Measurements from ENCODE around the gene SFPQ. TPM values are rescaled to one million over a fixed set of nuclear protein-coding genes. Genes with fewer than 3 reads are reported as not detected.
A peak's percentile ranks its signal among the peaks of the same experiment; 100 is the strongest.

Gene SFPQ
- total RNA-seq, 1 experiment from 2014 or later, result 172 TPM

GRCh38 chr1:35191429-35192055 lies 1.4 kb downstream of the SFPQ start:
- H3K36me3 ChIP-seq (ENCODE audit: insufficient read depth, low read length), result peaks cover 58% of the 10 kb centered on the region
- peaks cover 36% of the 10 kb centered on the region for H3K4me1 ChIP-seq (ENCODE audit: low read length)
- no peaks in the 10 kb centered on the region for H3K9me3 ChIP-seq (ENCODE audit: low read length)
- peak overlapping the region; percentile 89 for H3K27ac ChIP-seq (ENCODE audit: low read length)
- peak overlapping the region; percentile 100 for H3K9ac ChIP-seq (ENCODE audit: low read length)
- H2AFZ ChIP-seq (ENCODE audit: low read length), result no peak overlapping the region
- no peaks in the 10 kb centered on the region for H3K9me2 ChIP-seq (replicated peaks; ENCODE audit: insufficient read depth, low read length)
- H3K4me3 ChIP-seq (ENCODE audit: low read length), result peak overlapping the region; percentile 82
- H3K79me2 ChIP-seq (ENCODE audit: low read length), result peaks cover 63% of the 10 kb centered on the region
- no peaks in the 10 kb centered on the region for H3K27me3 ChIP-seq (ENCODE audit: low read length)
- H4K20me1 ChIP-seq (ENCODE audit: insufficient read depth, low read depth, low read length), result peaks cover 60% of the 10 kb centered on the region
- H3K4me2 ChIP-seq (ENCODE audit: low read depth, low read length, poor library complexity, severe bottlenecking), result peak overlapping the region; percentile 87
- DNase-seq, result no peak

GRCh38 chr1:35190784-35191183 lies 2.2 kb downstream of the SFPQ start:
- H3K9ac ChIP-seq (ENCODE audit: low read length), result peak overlapping the region; percentile 100
- H3K27ac ChIP-seq (ENCODE audit: low read length), result peak overlapping the region; percentile 89
- H3K27me3 ChIP-seq (ENCODE audit: low read length), result no peaks in the 10 kb centered on the region
- peaks cover 41% of the 10 kb centered on the region for H3K4me1 ChIP-seq (ENCODE audit: low read length)
- H3K4me3 ChIP-seq (ENCODE audit: low read length), result peak overlapping the region; percentile 82
- peaks cover 66% of the 10 kb centered on the region for H4K20me1 ChIP-seq (ENCODE audit: insufficient read depth, low read depth, low read length)
- H3K9me2 ChIP-seq (replicated peaks; ENCODE audit: insufficient read depth, low read length), result no peaks in the 10 kb centered on the region
- H3K4me2 ChIP-seq (ENCODE audit: low read depth, low read length, poor library complexity, severe bottlenecking), result peak overlapping the region; percentile 87
- H2AFZ ChIP-seq (ENCODE audit: low read length), result no peak overlapping the region
- H3K9me3 ChIP-seq (ENCODE audit: low read length), result no peaks in the 10 kb centered on the region
- peaks cover 71% of the 10 kb centered on the region for H3K79me2 ChIP-seq (ENCODE audit: low read length)
- peak; percentile 37 for DNase-seq
- peaks cover 65% of the 10 kb centered on the region for H3K36me3 ChIP-seq (ENCODE audit: insufficient read depth, low read length)

- Histone ChIP-seq H3K36me3 (ENCODE audit: insufficient read depth, low read length) (peaks cover 85% of the 10 kb centered on the region), H3K4me2 (ENCODE audit: low read depth, low read length, poor library complexity, severe bottlenecking) (no peak overlapping the region), H3K4me1 (ENCODE audit: low read length) (peaks cover 42% of the 10 kb centered on the region), H3K27me3 (ENCODE audit: low read length) (no peaks in the 10 kb centered on the region), H3K27ac (ENCODE audit: low read length) (no peak overlapping the region), H3K9me2 (replicated peaks; ENCODE audit: insufficient read depth, low read length) (no peaks in the 10 kb centered on the region), H4K20me1 (ENCODE audit: insufficient read depth, low read depth, low read length) (peaks cover 86% of the 10 kb centered on the region), H3K9ac (ENCODE audit: low read length) (no peak overlapping the region), H2AFZ (ENCODE audit: low read length) (no peak overlapping the region), H3K79me2 (ENCODE audit: low read length) (peaks cover 86% of the 10 kb centered on the region), H3K4me3 (ENCODE audit: low read length) (no peak overlapping the region), H3K9me3 (ENCODE audit: low read length) (no peaks in the 10 kb centered on the region)
- peak; percentile 40 for DNase-seq
These were observed 4.2 kb downstream of the SFPQ start for GRCh38 chr1:35188578-35189392.

- Histone ChIP-seq H4K20me1 (ENCODE audit: insufficient read depth, low read depth, low read length) (peaks cover 94% of the 10 kb centered on the region), H2AFZ (ENCODE audit: low read length) (no peak overlapping the region), H3K36me3 (ENCODE audit: insufficient read depth, low read length) (peaks cover 93% of the 10 kb centered on the region), H3K9me3 (ENCODE audit: low read length) (no peaks in the 10 kb centered on the region), H3K79me2 (ENCODE audit: low read length) (peaks cover 86% of the 10 kb centered on the region), H3K9me2 (replicated peaks; ENCODE audit: insufficient read depth, low read length) (no peaks in the 10 kb centered on the region), H3K4me1 (ENCODE audit: low read length) (peaks cover 37% of the 10 kb centered on the region), H3K4me3 (ENCODE audit: low read length) (no peak overlapping the region), H3K27me3 (ENCODE audit: low read length) (no peaks in the 10 kb centered on the region), H3K9ac (ENCODE audit: low read length) (no peak overlapping the region), H3K4me2 (ENCODE audit: low read depth, low read length, poor library complexity, severe bottlenecking) (no peak overlapping the region), H3K27ac (ENCODE audit: low read length) (no peak overlapping the region)
- peak; percentile 22 for DNase-seq
These were observed 5.1 kb downstream of the SFPQ start for GRCh38 chr1:35187816-35188342.

- DNase-seq, result no peak
- Histone ChIP-seq H3K27ac (ENCODE audit: low read length) (no peak overlapping the region), H3K27me3 (ENCODE audit: low read length) (no peaks in the 10 kb centered on the region), H3K9me3 (ENCODE audit: low read length) (no peaks in the 10 kb centered on the region), H3K4me3 (ENCODE audit: low read length) (no peak overlapping the region), H3K4me1 (ENCODE audit: low read length) (peaks cover 34% of the 10 kb centered on the region), H3K9ac (ENCODE audit: low read length) (no peak overlapping the region), H3K36me3 (ENCODE audit: insufficient read depth, low read length) (peaks cover 98% of the 10 kb centered on the region), H3K4me2 (ENCODE audit: low read depth, low read length, poor library complexity, severe bottlenecking) (no peak overlapping the region), H3K79me2 (ENCODE audit: low read length) (peaks cover 74% of the 10 kb centered on the region), H3K9me2 (replicated peaks; ENCODE audit: insufficient read depth, low read length) (no peaks in the 10 kb centered on the region), H2AFZ (ENCODE audit: low read length) (no peak overlapping the region), H4K20me1 (ENCODE audit: insufficient read depth, low read depth, low read length) (peaks cover 97% of the 10 kb centered on the region)
These were observed 6.7 kb downstream of the SFPQ start for GRCh38 chr1:35186239-35186638.

GRCh38 chr1:35185200-35185599 lies 7.7 kb downstream of the SFPQ start:
- Histone ChIP-seq H3K27ac (ENCODE audit: low read length) (no peak overlapping the region), H3K9me2 (replicated peaks; ENCODE audit: insufficient read depth, low read length) (no peaks in the 10 kb centered on the region), H3K79me2 (ENCODE audit: low read length) (peaks cover 71% of the 10 kb centered on the region), H3K9ac (ENCODE audit: low read length) (no peak overlapping the region), H2AFZ (ENCODE audit: low read length) (no peak overlapping the region), H3K4me2 (ENCODE audit: low read depth, low read length, poor library complexity, severe bottlenecking) (no peak overlapping the region), H3K9me3 (ENCODE audit: low read length) (no peaks in the 10 kb centered on the region), H3K27me3 (ENCODE audit: low read length) (no peaks in the 10 kb centered on the region), H4K20me1 (ENCODE audit: insufficient read depth, low read depth, low read length) (peaks cover 97% of the 10 kb centered on the region), H3K4me1 (ENCODE audit: low read length) (peaks cover 26% of the 10 kb centered on the region), H3K36me3 (ENCODE audit: insufficient read depth, low read length) (peaks cover 98% of the 10 kb centered on the region), H3K4me3 (ENCODE audit: low read length) (no peak overlapping the region)
- DNase-seq, result no peak

- Histone ChIP-seq H3K36me3 (ENCODE audit: insufficient read depth, low read length) (peaks cover 98% of the 10 kb centered on the region), H3K27me3 (ENCODE audit: low read length) (no peaks in the 10 kb centered on the region), H3K9me2 (replicated peaks; ENCODE audit: insufficient read depth, low read length) (no peaks in the 10 kb centered on the region), H3K79me2 (ENCODE audit: low read length) (peaks cover 65% of the 10 kb centered on the region), H3K9ac (ENCODE audit: low read length) (no peak overlapping the region), H3K4me2 (ENCODE audit: low read depth, low read length, poor library complexity, severe bottlenecking) (no peak overlapping the region), H3K9me3 (ENCODE audit: low read length) (no peaks in the 10 kb centered on the region), H3K4me3 (ENCODE audit: low read length) (no peak overlapping the region), H4K20me1 (ENCODE audit: insufficient read depth, low read depth, low read length) (peaks cover 97% of the 10 kb centered on the region), H3K27ac (ENCODE audit: low read length) (no peak overlapping the region), H2AFZ (ENCODE audit: low read length) (no peak overlapping the region), H3K4me1 (ENCODE audit: low read length) (peaks cover 21% of the 10 kb centered on the region)
- DNase-seq, result no peak
These were observed 8.3 kb downstream of the SFPQ start for GRCh38 chr1:35184495-35185199.

Data from Karpas-422 (cell line).